ENCODE measurements around the gene SH2D4B. TPM values are rescaled to one million over a fixed set of nuclear protein-coding genes. Genes with fewer than 3 reads are reported as not detected.
"Not testable (repeated sequence)": the region's sequence is repeated elsewhere in the genome, so short reads cannot be mapped to it uniquely, and the experiment has no call there.

Gene SH2D4B
- total RNA-seq, 1 donor = 0.10 TPM

- H3K4me1 ChIP-seq (ENCODE audit: insufficient read depth, low read length) = peaks cover 8% of the 10 kb centered on the region
- H3K4me3 ChIP-seq (ENCODE audit: low read length) = no peak overlapping the region
- H3K27me3 ChIP-seq (ENCODE audit: insufficient read depth, low read length) = no peaks in the 10 kb centered on the region
- no peaks in the 10 kb centered on the region for H3K9me3 ChIP-seq (ENCODE audit: low read depth, low read length)
These were observed 5.1 kb downstream of the SH2D4B start for GRCh38 chr10:80542652-80543318.

- not testable (repeated sequence) for H3K27me3 ChIP-seq (ENCODE audit: insufficient read depth, low read length); H3K4me1 ChIP-seq (ENCODE audit: insufficient read depth, low read length); H3K4me3 ChIP-seq (ENCODE audit: low read length); H3K9me3 ChIP-seq (ENCODE audit: low read depth, low read length)
These were observed 5.6 kb downstream of the SH2D4B start for GRCh38 chr10:80543319-80543672.

GRCh38 chr10:80544316-80544953 is 6.7 kb downstream of the SH2D4B start:
- no peaks in the 10 kb centered on the region for H3K27me3 ChIP-seq (ENCODE audit: insufficient read depth, low read length)
- H3K9me3 ChIP-seq (ENCODE audit: low read depth, low read length) = no peaks in the 10 kb centered on the region
- no peak overlapping the region for H3K4me3 ChIP-seq (ENCODE audit: low read length)
- H3K4me1 ChIP-seq (ENCODE audit: insufficient read depth, low read length) = peaks cover 8% of the 10 kb centered on the region

GRCh38 chr10:80545258-80545881 is 7.7 kb downstream of the SH2D4B start:
- Histone ChIP-seq H3K4me3 (ENCODE audit: low read length) (no peak overlapping the region), H3K27me3 (ENCODE audit: insufficient read depth, low read length) (no peaks in the 10 kb centered on the region), H3K9me3 (ENCODE audit: low read depth, low read length) (no peaks in the 10 kb centered on the region), H3K4me1 (ENCODE audit: insufficient read depth, low read length) (peaks cover 8% of the 10 kb centered on the region)

GRCh38 chr10:80552151-80552646 is 14.5 kb downstream of the SH2D4B start:
- H3K4me1 ChIP-seq (ENCODE audit: insufficient read depth, low read length) = no peaks in the 10 kb centered on the region
- H3K4me3 ChIP-seq (ENCODE audit: low read length) = no peak overlapping the region

GRCh38 chr10:80553436-80553835 is 15.7 kb downstream of the SH2D4B start:
- H3K9me3 ChIP-seq (ENCODE audit: low read depth, low read length) = no peaks in the 10 kb centered on the region
- H3K27me3 ChIP-seq (ENCODE audit: insufficient read depth, low read length) = no peaks in the 10 kb centered on the region
- H3K4me1 ChIP-seq (ENCODE audit: insufficient read depth, low read length) = no peaks in the 10 kb centered on the region

More at GRCh38 chr10:80552151-80552646, 14.5 kb downstream of the SH2D4B start:
- H3K27me3 ChIP-seq (ENCODE audit: insufficient read depth, low read length) = no peaks in the 10 kb centered on the region
- H3K9me3 ChIP-seq (ENCODE audit: low read depth, low read length) = no peaks in the 10 kb centered on the region

GRCh38 chr10:80554050-80554449 is 16.3 kb downstream of the SH2D4B start:
- Histone ChIP-seq H3K4me3 (ENCODE audit: low read length) (no peak overlapping the region), H3K27me3 (ENCODE audit: insufficient read depth, low read length) (no peaks in the 10 kb centered on the region), H3K4me1 (ENCODE audit: insufficient read depth, low read length) (no peaks in the 10 kb centered on the region), H3K9me3 (ENCODE audit: low read depth, low read length) (no peaks in the 10 kb centered on the region)

More at GRCh38 chr10:80553436-80553835, 15.7 kb downstream of the SH2D4B start:
- no peak overlapping the region for H3K4me3 ChIP-seq (ENCODE audit: low read length)

- no peaks in the 10 kb centered on the region for H3K4me1 ChIP-seq (ENCODE audit: insufficient read depth, low read length)
- H3K27me3 ChIP-seq (ENCODE audit: insufficient read depth, low read length) = no peaks in the 10 kb centered on the region
- no peaks in the 10 kb centered on the region for H3K9me3 ChIP-seq (ENCODE audit: low read depth, low read length)
- no peak overlapping the region for H3K4me3 ChIP-seq (ENCODE audit: low read length)
These were observed 17.7 kb downstream of the SH2D4B start for GRCh38 chr10:80555415-80555814.

- H3K27me3 ChIP-seq (ENCODE audit: insufficient read depth, low read length) = no peaks in the 10 kb centered on the region
- no peak overlapping the region for H3K4me3 ChIP-seq (ENCODE audit: low read length)
- H3K4me1 ChIP-seq (ENCODE audit: insufficient read depth, low read length) = no peaks in the 10 kb centered on the region
- H3K9me3 ChIP-seq (ENCODE audit: low read depth, low read length) = no peaks in the 10 kb centered on the region
These were observed 24.2 kb downstream of the SH2D4B start for GRCh38 chr10:80561950-80562349.

GRCh38 chr10:80567292-80567691 is 29.6 kb downstream of the SH2D4B start:
- no peak overlapping the region for H3K4me3 ChIP-seq (ENCODE audit: low read length)
- no peaks in the 10 kb centered on the region for H3K27me3 ChIP-seq (ENCODE audit: insufficient read depth, low read length)
- H3K4me1 ChIP-seq (ENCODE audit: insufficient read depth, low read length) = no peaks in the 10 kb centered on the region
- H3K9me3 ChIP-seq (ENCODE audit: low read depth, low read length) = no peaks in the 10 kb centered on the region

- Histone ChIP-seq H3K27me3 (ENCODE audit: insufficient read depth, low read length) (no peaks in the 10 kb centered on the region), H3K4me1 (ENCODE audit: insufficient read depth, low read length) (no peaks in the 10 kb centered on the region), H3K9me3 (ENCODE audit: low read depth, low read length) (no peaks in the 10 kb centered on the region), H3K4me3 (ENCODE audit: low read length) (no peak overlapping the region)
These were observed 31.6 kb downstream of the SH2D4B start for GRCh38 chr10:80569131-80569895.

- no peaks in the 10 kb centered on the region for H3K9me3 ChIP-seq (ENCODE audit: low read depth, low read length)
- no peaks in the 10 kb centered on the region for H3K4me1 ChIP-seq (ENCODE audit: insufficient read depth, low read length)
- H3K27me3 ChIP-seq (ENCODE audit: insufficient read depth, low read length) = no peaks in the 10 kb centered on the region
- H3K4me3 ChIP-seq (ENCODE audit: low read length) = no peak overlapping the region
These were observed 33.6 kb downstream of the SH2D4B start for GRCh38 chr10:80571352-80571751.

- no peak overlapping the region for H3K4me3 ChIP-seq (ENCODE audit: low read length)
- no peaks in the 10 kb centered on the region for H3K9me3 ChIP-seq (ENCODE audit: low read depth, low read length)
- peaks cover 35% of the 10 kb centered on the region for H3K4me1 ChIP-seq (ENCODE audit: insufficient read depth, low read length)
- no peaks in the 10 kb centered on the region for H3K27me3 ChIP-seq (ENCODE audit: insufficient read depth, low read length)
These were observed 41.6 kb downstream of the SH2D4B start for GRCh38 chr10:80579181-80579763.

- peaks cover 35% of the 10 kb centered on the region for H3K4me1 ChIP-seq (ENCODE audit: insufficient read depth, low read length)
- no peaks in the 10 kb centered on the region for H3K9me3 ChIP-seq (ENCODE audit: low read depth, low read length)
- H3K27me3 ChIP-seq (ENCODE audit: insufficient read depth, low read length) = no peaks in the 10 kb centered on the region
- no peak overlapping the region for H3K4me3 ChIP-seq (ENCODE audit: low read length)
These were observed 42.3 kb downstream of the SH2D4B start for GRCh38 chr10:80579849-80580637.
